Hepatocyte (in vitro differentiated cells): Measurements from ENCODE around the gene IL16. TPM values are rescaled to one million over a fixed set of nuclear protein-coding genes. Genes with fewer than 3 reads are reported as not detected.

Source experiments
- DNase-seq: peaks from one replicate; pipeline ENCODE4 v3.0.0-alpha.2; 2016; ENCODE audit warnings: low spot score
- H2AFZ ChIP-seq: fragments of 200-600 bp; sonication (generic); 2 replicates; pipeline ENCODE4 v1.6.0; 2016; ENCODE audit warnings: antibody characterized with exemption, mild to moderate bottlenecking
- H3K27ac ChIP-seq: fragments of 200-600 bp; sonication (generic); 2 replicates; pipeline ENCODE4 v1.5.1; 2016; ENCODE audit warnings: mild to moderate bottlenecking
- H3K27me3 ChIP-seq: fragments of 200-600 bp; sonication (generic); 2 replicates; pipeline ENCODE4 v1.6.1; 2016
- H3K36me3 ChIP-seq: fragments of 200-600 bp; sonication (generic); replicated peaks from 2 replicates; pipeline ENCODE4 v1.5.1; 2016; ENCODE audit warnings: low read depth; ENCODE audit not compliant: insufficient read depth
- H3K4me1 ChIP-seq: fragments of 200-600 bp; sonication (generic); 2 replicates; pipeline ENCODE4 v1.5.1; 2016; ENCODE audit warnings: mild to moderate bottlenecking, moderate library complexity; ENCODE audit not compliant: insufficient read depth
- H3K4me2 ChIP-seq: fragments of 200-600 bp; sonication (generic); 2 replicates; pipeline ENCODE4 v1.6.0; 2016
- H3K4me3 ChIP-seq: fragments of 200-600 bp; sonication (generic); 2 replicates; pipeline ENCODE4 v1.5.1; 2016; ENCODE audit warnings: mild to moderate bottlenecking
- H3K79me2 ChIP-seq: fragments of 200-600 bp; sonication (generic); 2 replicates; pipeline ENCODE4 v1.6.0; 2017; ENCODE audit warnings: mild to moderate bottlenecking
- H3K9me2 ChIP-seq: fragments of 200-600 bp; sonication (generic); replicated peaks from 2 replicates; pipeline ENCODE4 v1.6.0; 2017; ENCODE audit warnings: mild to moderate bottlenecking; ENCODE audit not compliant: insufficient read depth
- H3K9me3 ChIP-seq: fragments of 200-600 bp; sonication (generic); 2 replicates; pipeline ENCODE4 v1.5.1; 2016; ENCODE audit warnings: low read depth, mild to moderate bottlenecking
- H4K20me1 ChIP-seq: fragments of 200-600 bp; sonication (generic); 2 replicates; pipeline ENCODE4 v1.6.0; 2016; ENCODE audit warnings: mild to moderate bottlenecking; ENCODE audit not compliant: insufficient read depth, poor library complexity, severe bottlenecking
- EZH2 ChIP-seq: fragments of 200-600 bp; sonication (generic); IDR thresholded peaks from 2 replicates; pipeline ENCODE4 v1.6.1; 2016; ENCODE audit warnings: antibody characterized with exemption, mild to moderate bottlenecking, borderline replicate concordance
- EZH2phosphoT487 ChIP-seq: fragments of 200-600 bp; sonication (generic); IDR thresholded peaks from one replicate; pipeline ENCODE4 v1.6.1; 2018; ENCODE audit warnings: antibody characterized with exemption, mild to moderate bottlenecking, low read depth, moderate library complexity; ENCODE audit not compliant: unreplicated experiment, severe bottlenecking
- WGBS: methylation state at CpG from one replicate; pipeline ENCODE4 v1.1.6; 2016; ENCODE audit warnings: low lambda C conversion rate; ENCODE audit errors: missing lambda C conversion rate; 5-methylcytosine and 5-hydroxymethylcytosine counted together
- polyA plus RNA-seq: library from polyadenylated mRNA; unstranded; fragments of >200 nt; fragmentation: Nextera tagmentation; extraction: Ambion mirVana; gene quantifications from 2 replicates; pipeline ENCODE4 v1.2.1, GENCODE V29; 2016
- total RNA-seq: library from RNA; depleted of rRNA; stranded (reverse); fragments of >200 nt; gene quantifications from 2 replicates; pipeline ENCODE4 v1.2.3, GENCODE V29; 2014
- TF ChIP-seq, protein P1 (sequence below): fragments of 200-600 bp; sonication (generic); IDR thresholded peaks from 2 replicates; pipeline ENCODE4 v1.5.1; 2016; ENCODE audit warnings: antibody characterized with exemption, mild to moderate bottlenecking; ENCODE audit not compliant: poor library complexity

The IL16 gene
- total and polyA plus RNA-seq, 2 experiments from 2014 or later: 1.1 to 2.4 TPM

DNA sequence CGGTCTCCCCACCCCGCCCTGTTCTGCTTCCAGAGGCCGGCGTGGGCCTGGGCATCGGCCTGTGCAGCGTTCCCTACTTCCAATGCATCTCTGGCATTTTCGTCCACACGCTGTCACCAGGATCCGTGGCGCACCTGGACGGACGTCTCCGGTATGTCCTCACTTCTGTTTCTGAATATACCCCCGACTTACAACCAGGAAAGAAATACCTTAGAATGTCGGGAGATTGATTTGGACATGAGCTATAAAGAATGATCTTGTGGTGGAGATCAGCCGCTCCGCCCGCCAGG, 85.9 kb downstream of the IL16 start:
- Histone ChIP-seq H4K20me1 (no peaks in the 10 kb centered on the region), H3K4me3 (no peak overlapping the region), H3K4me2 (no peak overlapping the region), H3K4me1 (no peaks in the 10 kb centered on the region), H2AFZ (no peak overlapping the region), H3K9me3 (no peaks in the 10 kb centered on the region), H3K27me3 (no peaks in the 10 kb centered on the region), H3K79me2 (no peaks in the 10 kb centered on the region), H3K9me2 (no peaks in the 10 kb centered on the region), H3K27ac (no peak overlapping the region), H3K36me3 (no peaks in the 10 kb centered on the region)
- TF ChIP-seq, protein P1, sequence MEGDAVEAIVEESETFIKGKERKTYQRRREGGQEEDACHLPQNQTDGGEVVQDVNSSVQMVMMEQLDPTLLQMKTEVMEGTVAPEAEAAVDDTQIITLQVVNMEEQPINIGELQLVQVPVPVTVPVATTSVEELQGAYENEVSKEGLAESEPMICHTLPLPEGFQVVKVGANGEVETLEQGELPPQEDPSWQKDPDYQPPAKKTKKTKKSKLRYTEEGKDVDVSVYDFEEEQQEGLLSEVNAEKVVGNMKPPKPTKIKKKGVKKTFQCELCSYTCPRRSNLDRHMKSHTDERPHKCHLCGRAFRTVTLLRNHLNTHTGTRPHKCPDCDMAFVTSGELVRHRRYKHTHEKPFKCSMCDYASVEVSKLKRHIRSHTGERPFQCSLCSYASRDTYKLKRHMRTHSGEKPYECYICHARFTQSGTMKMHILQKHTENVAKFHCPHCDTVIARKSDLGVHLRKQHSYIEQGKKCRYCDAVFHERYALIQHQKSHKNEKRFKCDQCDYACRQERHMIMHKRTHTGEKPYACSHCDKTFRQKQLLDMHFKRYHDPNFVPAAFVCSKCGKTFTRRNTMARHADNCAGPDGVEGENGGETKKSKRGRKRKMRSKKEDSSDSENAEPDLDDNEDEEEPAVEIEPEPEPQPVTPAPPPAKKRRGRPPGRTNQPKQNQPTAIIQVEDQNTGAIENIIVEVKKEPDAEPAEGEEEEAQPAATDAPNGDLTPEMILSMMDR: no peak
- DNase-seq: no peak
- 96% methylated on average over 17 of the region's 18 CpGs for WGBS

GRCh38 chr15:81282911-81283310, 86.2 kb downstream of the IL16 start:
- no peaks in the 10 kb centered on the region for H3K36me3 ChIP-seq
- H3K9me3 ChIP-seq: no peaks in the 10 kb centered on the region
- H3K4me2 ChIP-seq: no peak overlapping the region
- no peaks in the 10 kb centered on the region for H3K4me1 ChIP-seq
- TF ChIP-seq EZH2phosphoT487: no peak
- no peaks in the 10 kb centered on the region for H3K79me2 ChIP-seq
- no peaks in the 10 kb centered on the region for H3K27me3 ChIP-seq
- no peak for DNase-seq
- no peaks in the 10 kb centered on the region for H3K9me2 ChIP-seq
- WGBS: 89% methylated on average over 5 of the region's 5 CpGs
- H2AFZ ChIP-seq: no peak overlapping the region
- H4K20me1 ChIP-seq: no peaks in the 10 kb centered on the region
- H3K27ac ChIP-seq: no peak overlapping the region
- no peak overlapping the region for H3K4me3 ChIP-seq

- WGBS: 71% methylated on average over 5 of the region's 5 CpGs
- H3K27me3 ChIP-seq: no peaks in the 10 kb centered on the region
Observed at GRCh38 chr15:81284256-81285031, 87.8 kb downstream of the IL16 start.

DNA sequence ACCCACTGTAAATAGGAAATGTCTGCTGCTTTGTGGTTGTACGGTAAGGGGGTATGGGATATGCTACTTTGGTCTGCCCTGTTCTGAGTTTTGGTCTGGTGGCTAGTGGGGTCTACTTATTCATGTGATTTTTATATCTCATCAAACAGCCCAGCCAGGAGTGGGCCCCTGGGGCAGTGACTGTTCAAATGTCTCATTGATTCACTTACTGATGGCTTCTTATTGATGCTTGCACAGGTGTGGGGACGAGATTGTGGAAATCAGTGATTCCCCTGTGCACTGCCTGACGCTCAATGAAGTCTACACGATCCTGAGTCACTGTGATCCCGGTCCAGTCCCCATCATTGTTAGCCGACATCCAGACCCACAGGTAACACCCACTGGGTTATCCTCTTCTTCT, 88.8 kb downstream of the IL16 start:
- no peak overlapping the region for H3K4me2 ChIP-seq
- H2AFZ ChIP-seq: no peak overlapping the region
- H3K27ac ChIP-seq: no peak overlapping the region
- H3K36me3 ChIP-seq: no peaks in the 10 kb centered on the region
- no peaks in the 10 kb centered on the region for H3K4me1 ChIP-seq
- no peaks in the 10 kb centered on the region for H3K79me2 ChIP-seq
- no peaks in the 10 kb centered on the region for H4K20me1 ChIP-seq
- DNase-seq: no peak
- no peaks in the 10 kb centered on the region for H3K27me3 ChIP-seq
- no peaks in the 10 kb centered on the region for H3K9me3 ChIP-seq
- 94% methylated on average over 6 of the region's 6 CpGs for WGBS
- no peaks in the 10 kb centered on the region for H3K9me2 ChIP-seq
- TF ChIP-seq EZH2 (no peak), EZH2phosphoT487 (no peak)
- TF ChIP-seq, protein P1: no peak
- H3K4me3 ChIP-seq: no peak overlapping the region

More at GRCh38 chr15:81284256-81285031, 87.8 kb downstream of the IL16 start:
- H2AFZ ChIP-seq: no peak overlapping the region
- no peak overlapping the region for H3K4me2 ChIP-seq
- H3K4me3 ChIP-seq: no peak overlapping the region
- no peaks in the 10 kb centered on the region for H4K20me1 ChIP-seq
- TF ChIP-seq EZH2phosphoT487: no peak
- no peak for TF ChIP-seq EZH2
- TF ChIP-seq, protein P1: no peak
- no peaks in the 10 kb centered on the region for H3K9me3 ChIP-seq
- no peak for DNase-seq
- no peak overlapping the region for H3K27ac ChIP-seq
- no peaks in the 10 kb centered on the region for H3K79me2 ChIP-seq
- no peaks in the 10 kb centered on the region for H3K4me1 ChIP-seq
- no peaks in the 10 kb centered on the region for H3K9me2 ChIP-seq
- H3K36me3 ChIP-seq: no peaks in the 10 kb centered on the region
